B cell (primary cell): ENCODE measurements around the gene DCAF6. TPM values are rescaled to one million over a fixed set of nuclear protein-coding genes. Genes with fewer than 3 reads are reported as not detected.

Experiments
- ATAC-seq: fragments of 200-7000 bp; cut with Tn5 transposase; one replicate; pipeline ENCODE4 v1.10.0; 2021; ENCODE audit warnings: low read depth, mild to moderate bottlenecking, moderate number of reproducible peaks, moderate library complexity
- CTCF ChIA-PET: fragments of 350-600 bp; sonication (Branson Sonifier 250); formaldehyde crosslinking; loops from one replicate; lab custom pipeline; 2021; ENCODE audit warnings: antibody characterized with exemption, inconsistent platforms; lab: Charles Lee
- POLR2A ChIA-PET: fragments of 350-600 bp; sonication (Branson Sonifier 250); formaldehyde crosslinking; loops from one replicate; lab custom pipeline; 2021; ENCODE audit warnings: antibody characterized with exemption; lab: Charles Lee
- DNase-seq: peaks from one replicate; pipeline ENCODE4 v3.0.0; 2013
- H2AFZ ChIP-seq: 2 replicates; pipeline ENCODE4 v1.6.1; 2012; ENCODE audit warnings: mild to moderate bottlenecking, low read depth, low read length; ENCODE audit not compliant: insufficient read depth, poor library complexity, severe bottlenecking
- H3K27ac ChIP-seq, 2 donors: 1 replicate in 1 of 2; 2 replicates in 1 of 2; pipeline ENCODE4 v1.5.1; 2012 to 2013; ENCODE audit warnings: low read length in 2 of 2, mild to moderate bottlenecking in 2 of 2, moderate library complexity in 1 of 2
- H3K27me3 ChIP-seq, 4 experiments: fragments of 200-600 bp in 1 of 4; sonication (generic) in 1 of 4; replicated peaks in 1 of 4; 1 replicate in 2 of 4; 2 replicates in 2 of 4; pipeline versions ENCODE4 v1.6.1 to v1.7.0; 2013 to 2016; ENCODE audit warnings: low read length in 3 of 4, mild to moderate bottlenecking in 2 of 4, mixed read lengths in 1 of 4, moderate library complexity in 1 of 4; ENCODE audit not compliant: insufficient read depth in 4 of 4, control insufficient read depth in 3 of 4; ENCODE audit errors: control extremely low read depth in 1 of 4
- H3K36me3 ChIP-seq, 2 experiments: replicated peaks in 1 of 2; 1 replicate in 1 of 2; 2 replicates in 1 of 2; pipeline versions ENCODE4 v1.6.1 to v1.7.1; 2013; ENCODE audit warnings: low read length in 1 of 2; ENCODE audit not compliant: insufficient read depth in 2 of 2, control insufficient read depth in 1 of 2; ENCODE audit errors: control extremely low read depth in 1 of 2, extremely low read depth in 1 of 2
- H3K4me1 ChIP-seq, 2 donors: fragments of 200-600 bp in 1 of 2; sonication (generic) in 1 of 2; 1 replicate in 1 of 2; 2 replicates in 1 of 2; pipeline versions ENCODE4 v1.5.1 to v1.6.1; 2013 to 2017; ENCODE audit warnings: low read length in 2 of 2; ENCODE audit not compliant: control insufficient read depth in 2 of 2, insufficient read depth in 2 of 2
- H3K4me2 ChIP-seq: replicated peaks from 2 replicates; pipeline ENCODE3; 2012; ENCODE audit warnings: mild to moderate bottlenecking, low read depth, low read length; ENCODE audit not compliant: poor library complexity, severe bottlenecking
- H3K4me3 ChIP-seq, 5 experiments: fragments of 200-600 bp in 1 of 5; sonication (generic) in 1 of 5; 1 replicate in 3 of 5; 2 replicates in 2 of 5; pipeline versions ENCODE4 v1.5.1 to v1.7.0; 2011 to 2016; ENCODE audit warnings: low read length in 4 of 5, mild to moderate bottlenecking in 4 of 5, low read depth in 2 of 5, control low read depth in 1 of 5, moderate library complexity in 1 of 5; ENCODE audit not compliant: insufficient read depth in 1 of 5; ENCODE audit errors: control extremely low read depth in 1 of 5, extremely low read depth in 1 of 5
- H3K79me2 ChIP-seq: fragments of 200-600 bp; sonication (generic); one replicate; pipeline ENCODE4 v1.6.0; 2016; ENCODE audit warnings: low read length; ENCODE audit not compliant: control insufficient read depth, insufficient read depth
- H3K9ac ChIP-seq: fragments of 200-600 bp; sonication (generic); 2 replicates; pipeline ENCODE4 v1.6.1; 2017; ENCODE audit warnings: mild to moderate bottlenecking, low read length, moderate library complexity
- H3K9me3 ChIP-seq, 3 donors: one replicate each; pipeline versions ENCODE4 v1.6.1 to v1.7.1; 2013; ENCODE audit warnings: low read length in 2 of 3; ENCODE audit not compliant: control insufficient read depth in 2 of 3, insufficient read depth in 1 of 3; ENCODE audit errors: control extremely low read depth in 1 of 3
- H4K20me1 ChIP-seq: 2 replicates; pipeline ENCODE4 v1.6.0; 2012; ENCODE audit warnings: mild to moderate bottlenecking, low read length; ENCODE audit not compliant: insufficient read depth, control insufficient read depth, poor library complexity, severe bottlenecking
- H3K27ac Mint-ChIP-seq: one replicate; pipeline ENCODE4 v1.8.0; 2021; ENCODE audit warnings: mixed read lengths
- H3K27me3 Mint-ChIP-seq: one replicate; pipeline ENCODE4 v1.8.0; 2021; ENCODE audit warnings: mixed read lengths
- H3K4me1 Mint-ChIP-seq: one replicate; pipeline ENCODE4 v1.8.0; 2021; ENCODE audit warnings: mixed read lengths
- H3K4me3 Mint-ChIP-seq: one replicate; pipeline ENCODE4 v1.8.0; 2021; ENCODE audit warnings: mixed read lengths
- H3K9me3 Mint-ChIP-seq: one replicate; pipeline ENCODE4 v1.8.0; 2022; ENCODE audit warnings: mixed read lengths; ENCODE audit not compliant: insufficient read depth
- CTCF ChIP-seq: fragments of 200-600 bp; IDR thresholded peaks from one replicate; pipeline ENCODE4 v1.8.0; 2022; ENCODE audit warnings: antibody characterized with exemption, mild to moderate bottlenecking
- EZH2 ChIP-seq: IDR thresholded peaks from 2 replicates; pipeline ENCODE4 v1.6.1; 2012; ENCODE audit warnings: borderline replicate concordance, low read depth, mild to moderate bottlenecking, moderate library complexity, low read length; ENCODE audit not compliant: insufficient read depth, poor library complexity, severe bottlenecking
- WGBS: methylation state at CpG from one replicate; pipeline ENCODE4 v1.1.5; 2013; ENCODE audit warnings: missing lambda C conversion rate; ENCODE audit not compliant: insufficient coverage; 5-methylcytosine and 5-hydroxymethylcytosine counted together
- intact Hi-C: fragments of 100-400 bp; cut with micrococcal nuclease; formaldehyde crosslinking; loops from one replicate; pipeline ENCODE4 v1.10.0; 2022
- polyA plus RNA-seq: library from polyadenylated mRNA; depleted of rRNA; stranded (reverse); fragments of >200 nt; gene quantifications from 2 replicates; pipeline ENCODE4 v1.2.3, GENCODE V29; 2012
- small RNA-seq: library from RNA; depleted of rRNA; stranded (forward); fragments of <200 nt; gene quantifications from one replicate; pipeline ENCODE3, GENCODE V24; 2012; ENCODE audit warnings: low replicate concordance, low read depth; ENCODE audit not compliant: insufficient read length
- total RNA-seq, 2 donors: library from RNA; stranded (reverse); fragments of 120-200 nt in 1 of 2; gene quantifications; 1 replicate in 1 of 2; 2 replicates in 1 of 2; pipeline versions ENCODE4 v1.2.3 to v1.2.4, GENCODE V29; 2013 to 2022

Gene DCAF6
- total and polyA plus RNA-seq, 2 donors (not counting 1 experiment from before 2014, with no cell fraction given): 17.5 to 40.4 TPM

GRCh38 chr1:168125051-168125450 is 188.6 kb downstream of the DCAF6 start:
- Histone ChIP-seq H3K36me3 (no peaks in the 10 kb centered on the region), H3K27ac (no peak overlapping the region), H4K20me1 (no peaks in the 10 kb centered on the region), H3K4me3 (no peak overlapping the region), H3K79me2 (no peaks in the 10 kb centered on the region), H3K9me3 (peaks cover 0 to 4% (median 1%) of the 10 kb centered on the region in 3 donors), H3K27me3 (peaks cover 0 to 10% (median 0%) of the 10 kb centered on the region in 4 experiments), H3K9ac (no peak overlapping the region), H3K4me1 (no peaks in the 10 kb centered on the region), H2AFZ (no peak overlapping the region), H3K4me2 (no peak overlapping the region)
- intact Hi-C loops: no loop called here
- CTCF ChIA-PET: interaction anchor here (1.7 kb wide), 1 partner anchor 17 kb away, joined by 5 read pairs; no protein-coding TSS in a partner anchor
- Mint-ChIP-seq H3K4me3 (no peak overlapping the region), H3K9me3 (peaks cover 6% of the 10 kb centered on the region), H3K27me3 (peaks cover 40% of the 10 kb centered on the region), H3K4me1 (no peaks in the 10 kb centered on the region), H3K27ac (no peak overlapping the region)
- no peak for TF ChIP-seq EZH2
- no peak for TF ChIP-seq CTCF
- POLR2A ChIA-PET: no interaction called here
- WGBS: no CpG with 5 or more reads among the region's 1 CpG
- ATAC-seq: no peak
- no peak for DNase-seq

Small RNAs within 50 kb of the gene (small RNA-seq; reads per million reads assigned to genes)
- not detected for gene MIR1255B2

Other genes with a start within 250 kb of the DCAF6 start
- gene MPZL1, start 214.7 kb upstream of the DCAF6 start, total RNA-seq: 27.7 and 27.9 TPM in 2 replicates
- 11.4 and 15.4 TPM in 2 replicates for gene MPZL1, start 214.7 kb upstream of the DCAF6 start, polyA plus RNA-seq
- gene ADCY10, start 22.5 kb upstream of the DCAF6 start, total RNA-seq: 0.12 and 0.15 TPM in 2 replicates
- not detected in 2 replicates for gene ADCY10, start 22.5 kb upstream of the DCAF6 start, polyA plus RNA-seq
- gene MPC2, start 389 bp downstream of the DCAF6 start, total RNA-seq: 17.5 and 24.4 TPM in 2 replicates
- 16.4 and 23.2 TPM in 2 replicates for gene MPC2, start 389 bp downstream of the DCAF6 start, polyA plus RNA-seq
- gene GPR161, start 200.2 kb downstream of the DCAF6 start, total RNA-seq: 0.17 and 0.22 TPM in 2 replicates
- 0.07 and 0.09 TPM in 2 replicates for gene GPR161, start 200.2 kb downstream of the DCAF6 start, polyA plus RNA-seq
- 22.7 and 24.9 TPM in 2 replicates for gene TIPRL, start 242.3 kb downstream of the DCAF6 start, total RNA-seq
- gene TIPRL, start 242.3 kb downstream of the DCAF6 start, polyA plus RNA-seq: 5.1 and 10.1 TPM in 2 replicates